AG09319 (cell line): ENCODE results near the gene FILIP1.

Source experiments
- DNase-seq: peaks from one replicate; pipeline ENCODE4 v3.0.0-alpha.2; 2010; ENCODE audit warnings: low read depth; ENCODE audit errors: extremely low read depth
- CTCF ChIP-seq: IDR thresholded peaks from 2 replicates; pipeline ENCODE4 v1.5.1; 2011; ENCODE audit warnings: low read depth, mild to moderate bottlenecking, inconsistent platforms, low read length, moderate library complexity

Gene FILIP1

GRCh38 chr6:75409286-75409685 lies 84.3 kb downstream of the FILIP1 start:
- TF ChIP-seq CTCF: no peak
- DNase-seq: no peak

DNA sequence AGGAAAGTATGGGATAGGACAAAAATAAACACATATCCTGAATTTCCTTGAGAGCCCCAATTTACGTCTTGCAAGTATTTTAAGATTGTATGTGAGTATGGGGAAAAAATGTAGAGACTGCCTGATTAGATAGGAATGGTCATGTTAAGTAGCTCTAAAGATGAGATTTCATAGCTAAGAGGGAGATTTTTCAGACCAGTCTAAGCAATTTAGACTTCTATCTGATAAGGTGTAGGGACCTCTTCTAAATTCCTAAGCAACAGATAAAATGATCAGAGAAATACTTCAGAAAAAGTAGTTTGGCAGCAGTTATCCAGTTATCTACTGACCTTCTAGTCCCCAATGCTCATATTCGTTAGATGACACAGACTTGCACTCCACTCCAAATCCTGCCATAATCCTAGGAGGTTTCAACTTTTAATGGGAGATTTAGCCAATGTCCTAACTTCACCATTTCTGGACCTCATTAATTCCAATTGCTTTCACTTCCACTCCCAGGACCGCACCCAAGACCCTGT lies 90.0 kb downstream of the FILIP1 start:
- DNase-seq: no peak
- no peak for TF ChIP-seq CTCF

GRCh38 chr6:75402296-75402695 lies 91.3 kb downstream of the FILIP1 start:
- peak; percentile 54 for DNase-seq
- TF ChIP-seq CTCF: no peak

DNA sequence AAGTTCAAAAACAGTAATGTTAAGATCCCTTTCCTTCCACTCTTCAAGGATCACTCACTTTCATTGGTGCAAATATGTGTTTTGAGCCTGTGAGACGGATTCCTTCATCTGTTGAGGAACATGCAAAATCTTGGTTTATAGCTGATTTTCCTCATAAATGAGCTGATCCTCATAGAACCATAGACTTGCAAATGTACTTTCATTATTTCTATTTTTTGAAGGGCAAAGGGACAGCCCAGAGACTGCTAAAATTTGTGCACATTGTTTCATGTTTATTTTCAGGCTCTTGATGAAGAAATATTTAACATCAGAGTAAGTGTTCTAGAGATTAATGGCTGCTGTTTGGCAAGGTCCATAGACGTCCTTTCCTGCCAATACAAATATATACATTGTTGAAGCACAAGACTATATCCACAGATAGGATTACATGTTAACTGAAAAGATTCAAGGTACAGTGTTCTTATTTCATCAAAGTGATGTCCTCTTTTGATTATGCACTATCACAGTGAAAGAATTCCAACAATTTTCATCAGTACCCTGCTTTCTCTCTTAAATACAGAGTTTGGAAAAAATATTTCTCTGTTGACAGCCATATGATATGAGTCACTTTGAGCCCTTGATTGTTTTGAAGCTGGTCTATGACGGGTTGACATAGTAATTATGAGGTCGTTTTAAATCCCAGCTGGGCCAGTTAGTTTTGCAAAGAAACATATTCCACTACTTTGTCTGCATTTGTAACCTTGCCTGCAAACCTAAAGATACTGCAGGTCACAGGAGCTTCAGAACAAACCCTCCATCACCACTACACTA lies 95.7 kb downstream of the FILIP1 start:
- DNase-seq: no peak
- TF ChIP-seq CTCF: no peak

- no peak for DNase-seq
- no peak for TF ChIP-seq CTCF
Measured at GRCh38 chr6:75397171-75397570, 96.4 kb downstream of the FILIP1 start.

- DNase-seq: no peak
- no peak for TF ChIP-seq CTCF
Measured at GRCh38 chr6:75396005-75396800, 97.4 kb downstream of the FILIP1 start.

GRCh38 chr6:75393806-75394205 lies 99.8 kb downstream of the FILIP1 start:
- no peak for TF ChIP-seq CTCF
- DNase-seq: no peak
